ENCODE data around the gene TMED6.
"Not testable (repeated sequence)": the region's sequence is repeated elsewhere in the genome, so short reads cannot be mapped to it uniquely, and the experiment has no call there.

TMED6 gene

DNA sequence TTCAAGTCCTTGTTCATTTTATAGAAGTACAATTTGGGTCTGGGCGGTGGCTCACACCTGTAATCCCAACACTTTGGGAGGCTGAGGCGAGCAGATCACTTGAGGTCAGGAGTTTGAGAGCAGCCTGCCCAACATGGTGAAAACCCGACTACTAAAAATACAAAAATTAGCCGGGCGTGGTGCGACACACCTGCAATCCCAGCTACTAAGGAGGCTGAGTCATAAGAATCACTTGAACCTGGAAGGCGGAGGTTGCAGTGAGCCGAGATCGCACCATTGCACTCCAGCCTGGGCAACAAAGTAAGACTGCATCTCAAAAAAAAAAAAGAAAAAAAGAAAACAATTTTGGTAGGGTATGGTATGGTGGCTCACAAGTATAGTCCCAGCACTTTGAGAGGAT, 8.5 kb upstream of the TMED6 start:
- DNase-seq (ENCODE audit: low spot score), result not testable (repeated sequence)

DNA sequence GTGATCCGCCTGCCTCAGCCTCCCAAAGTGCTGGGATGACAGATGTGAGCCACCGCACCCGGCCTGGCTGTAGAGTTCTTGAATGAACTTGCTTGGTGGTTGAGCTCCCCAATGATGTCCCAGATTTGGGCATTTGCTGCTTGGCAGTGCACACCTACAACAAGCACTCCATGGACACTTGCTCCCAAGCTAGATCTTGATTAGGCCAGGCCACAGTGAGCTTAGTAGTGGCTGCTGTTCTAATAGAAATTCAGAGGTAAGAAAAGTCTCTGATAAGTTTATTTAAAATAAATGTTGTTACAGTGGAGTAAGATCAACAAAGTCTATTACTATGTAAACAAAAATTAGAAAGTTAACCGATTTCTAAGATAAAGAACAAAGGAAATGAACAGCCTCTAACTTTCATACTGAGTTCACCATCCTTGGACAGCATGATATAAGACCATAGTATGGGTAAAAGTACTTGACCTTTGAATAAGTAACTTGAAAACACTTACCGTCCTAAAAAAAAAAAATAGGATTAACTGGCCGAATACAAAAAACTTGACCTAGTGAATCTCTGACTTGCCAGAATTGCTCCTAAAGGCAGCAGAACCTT, 951 bp downstream of the TMED6 start:
- no peak for DNase-seq (ENCODE audit: low spot score)

DNA sequence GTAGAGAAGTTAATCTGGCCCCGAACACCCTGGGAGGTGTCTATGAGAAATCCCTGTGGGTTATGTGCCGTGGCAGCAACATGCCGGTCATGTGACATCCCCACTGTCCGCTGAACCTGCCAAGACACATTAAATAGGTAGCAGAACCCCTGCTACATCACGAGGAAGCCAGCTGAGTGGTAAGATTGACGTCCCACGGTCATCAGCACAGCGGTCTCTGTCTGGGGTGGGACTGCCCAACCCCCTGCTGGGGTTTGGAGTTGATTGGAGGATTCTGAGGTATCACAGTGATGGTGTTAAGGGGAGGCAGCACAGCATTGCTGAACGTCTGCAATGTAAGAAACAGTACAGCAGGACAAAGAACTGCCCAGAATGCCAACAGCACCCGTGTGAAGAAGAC, 2.0 kb downstream of the TMED6 start:
- DNase-seq (ENCODE audit: low spot score), result no peak

DNA sequence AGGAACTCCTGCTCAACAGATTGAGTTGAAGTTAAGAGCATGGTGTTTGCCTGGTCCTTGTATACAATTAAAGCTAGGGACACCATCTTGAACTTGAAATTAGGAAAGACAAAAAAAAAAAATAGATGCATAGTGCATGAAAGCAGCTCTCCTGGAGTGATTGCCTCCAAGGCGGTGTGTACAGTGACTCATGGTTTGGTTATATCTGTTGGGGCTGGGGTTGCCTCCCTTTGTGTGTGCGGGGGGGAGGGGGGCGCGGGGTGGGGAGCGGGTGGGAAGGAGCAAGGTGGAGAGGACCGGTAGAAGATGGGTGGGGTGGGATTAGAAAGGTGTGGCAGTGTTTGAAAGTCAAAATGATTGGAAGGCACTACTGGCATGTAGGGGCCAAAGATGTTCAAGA, 3.4 kb downstream of the TMED6 start:
- no peak for DNase-seq (ENCODE audit: low spot score)

DNA sequence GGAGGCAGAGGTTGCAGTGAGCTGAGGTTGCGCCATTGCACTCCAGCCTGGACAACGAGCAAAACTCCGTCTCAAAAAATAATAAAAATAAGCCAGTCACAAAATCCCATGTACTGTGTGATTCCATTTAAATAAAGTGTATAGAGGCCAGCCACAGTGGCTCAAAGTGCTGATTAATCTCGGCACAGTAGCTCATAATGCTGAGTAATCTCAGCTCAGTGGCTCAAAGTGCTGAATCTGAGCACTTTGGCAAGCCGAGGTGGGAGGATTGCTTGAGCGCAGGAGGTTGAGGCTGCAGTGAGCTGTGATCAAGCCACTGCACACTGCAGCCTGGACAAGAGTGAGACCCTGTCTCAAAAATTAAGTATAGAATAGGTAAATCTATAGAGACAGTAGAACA, 4.9 kb downstream of the TMED6 start:
- no peak for DNase-seq (ENCODE audit: low spot score)

DNA sequence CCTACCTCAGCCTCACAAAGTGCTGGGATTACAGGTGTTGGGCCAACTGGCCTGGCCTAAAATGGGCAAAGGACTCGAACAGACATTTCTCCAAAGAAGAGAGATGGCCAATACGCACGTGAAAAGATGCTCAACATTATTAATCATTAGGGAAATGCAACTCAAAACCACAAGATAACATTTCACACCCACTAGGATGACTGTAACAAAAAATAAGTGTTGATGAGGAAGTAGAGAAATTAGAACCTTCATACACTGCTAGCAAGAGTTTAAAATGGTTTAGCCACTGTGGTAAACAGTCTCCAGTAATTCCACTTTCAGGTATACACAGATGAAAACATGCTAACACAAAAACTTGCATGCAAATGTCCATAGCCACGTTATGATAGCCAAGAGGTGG, 5.7 kb downstream of the TMED6 start:
- no peak for DNase-seq (ENCODE audit: low spot score)

DNA sequence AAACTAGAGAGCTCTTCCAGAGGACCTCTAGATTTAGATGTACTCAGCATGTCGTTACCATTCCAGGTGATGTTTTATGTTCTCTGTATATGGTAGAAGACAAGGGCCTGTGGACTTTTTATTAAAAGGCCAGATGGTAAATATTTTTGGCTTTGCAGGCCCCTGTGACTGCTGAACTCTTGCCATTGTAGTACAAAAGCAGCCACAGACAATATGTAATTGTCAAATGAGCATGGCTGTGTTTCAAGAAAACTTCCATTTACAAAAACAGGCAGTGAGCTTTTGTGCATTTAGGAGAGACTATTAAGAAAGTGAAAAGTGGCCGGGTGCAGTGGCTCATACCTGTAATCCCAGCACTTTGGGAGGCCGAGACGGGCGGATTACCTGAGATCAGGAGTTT, 7.4 kb downstream of the TMED6 start:
- DNase-seq (ENCODE audit: low spot score), result no peak

DNA sequence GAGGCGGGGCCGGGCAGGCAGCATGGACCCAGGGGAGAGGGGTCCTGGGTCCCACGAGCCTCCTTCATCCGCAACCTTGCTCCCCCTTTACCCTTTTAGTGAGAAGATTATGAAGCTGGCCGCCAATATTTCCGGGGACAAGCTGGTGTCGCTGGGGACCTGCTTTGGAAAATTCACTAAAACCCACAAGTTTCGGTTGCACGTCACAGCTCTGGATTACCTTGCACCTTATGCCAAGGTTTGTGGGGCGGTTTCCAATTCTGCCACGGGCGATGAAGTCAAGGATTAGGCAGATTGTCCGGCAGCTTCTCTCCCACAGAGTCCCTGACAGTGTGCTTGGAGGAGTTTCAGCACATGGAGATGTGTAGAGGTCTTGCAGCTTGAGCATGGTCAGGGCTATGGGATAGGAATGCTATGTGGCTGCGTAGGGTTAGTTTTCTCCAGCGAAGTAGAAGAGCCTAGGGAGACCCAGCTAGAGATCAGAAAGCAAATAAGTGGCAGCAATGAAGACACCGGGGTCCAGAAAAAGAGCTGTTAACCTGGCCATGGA, 11.4 kb downstream of the TMED6 start:
- DNase-seq (ENCODE audit: low spot score), result no peak

DNA sequence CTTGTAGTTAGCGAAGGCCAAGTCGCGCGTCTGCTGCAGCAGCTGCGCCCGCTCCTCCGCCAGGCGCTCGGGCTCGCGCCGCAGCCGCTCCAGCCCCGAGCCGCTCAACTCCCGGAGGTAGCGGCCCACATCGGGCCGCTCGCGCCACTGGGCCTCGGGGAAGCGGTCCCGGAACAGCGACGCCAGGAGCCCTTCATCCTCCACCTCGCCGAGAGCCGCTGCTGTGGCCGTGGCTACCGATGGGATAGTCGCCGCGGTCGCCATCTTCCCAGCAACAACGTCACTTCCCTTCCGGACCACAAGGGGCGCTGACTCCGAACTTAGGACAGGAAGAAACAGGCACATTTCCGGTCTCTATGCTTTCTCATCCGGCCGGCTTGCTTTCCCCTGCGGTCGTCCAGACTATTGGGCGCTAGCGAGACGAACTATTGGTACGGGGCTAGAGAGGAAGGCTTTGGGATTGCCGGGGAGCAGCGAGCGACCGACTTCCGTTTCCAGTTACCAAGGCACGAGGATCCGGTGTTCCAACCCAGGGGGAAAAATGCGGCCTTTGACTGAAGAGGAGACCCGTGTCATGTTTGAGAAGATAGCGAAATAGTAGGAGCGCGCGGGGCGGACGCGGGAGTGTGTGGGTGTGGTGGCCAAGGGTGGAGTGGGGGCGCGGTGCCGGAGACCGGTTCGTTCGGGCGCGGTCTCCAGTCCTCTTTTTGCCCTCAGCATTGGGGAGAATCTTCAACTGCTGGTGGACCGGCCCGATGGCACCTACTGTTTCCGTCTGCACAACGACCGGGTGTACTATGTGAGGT, 12.1 kb downstream of the TMED6 start, which contains the start of the genes COG8 and NIP7:
TSS of gene COG8 (minus strand) at position 276 of the 806 bp plus-strand sequence. CDS start at position 264, 12 bp downstream.
TSS of gene NIP7 (plus strand) at position 484 of the 806 bp plus-strand sequence. CDS start at position 542, 58 bp downstream.
- DNase-seq (ENCODE audit: low spot score), result peak; percentile 95

DNA sequence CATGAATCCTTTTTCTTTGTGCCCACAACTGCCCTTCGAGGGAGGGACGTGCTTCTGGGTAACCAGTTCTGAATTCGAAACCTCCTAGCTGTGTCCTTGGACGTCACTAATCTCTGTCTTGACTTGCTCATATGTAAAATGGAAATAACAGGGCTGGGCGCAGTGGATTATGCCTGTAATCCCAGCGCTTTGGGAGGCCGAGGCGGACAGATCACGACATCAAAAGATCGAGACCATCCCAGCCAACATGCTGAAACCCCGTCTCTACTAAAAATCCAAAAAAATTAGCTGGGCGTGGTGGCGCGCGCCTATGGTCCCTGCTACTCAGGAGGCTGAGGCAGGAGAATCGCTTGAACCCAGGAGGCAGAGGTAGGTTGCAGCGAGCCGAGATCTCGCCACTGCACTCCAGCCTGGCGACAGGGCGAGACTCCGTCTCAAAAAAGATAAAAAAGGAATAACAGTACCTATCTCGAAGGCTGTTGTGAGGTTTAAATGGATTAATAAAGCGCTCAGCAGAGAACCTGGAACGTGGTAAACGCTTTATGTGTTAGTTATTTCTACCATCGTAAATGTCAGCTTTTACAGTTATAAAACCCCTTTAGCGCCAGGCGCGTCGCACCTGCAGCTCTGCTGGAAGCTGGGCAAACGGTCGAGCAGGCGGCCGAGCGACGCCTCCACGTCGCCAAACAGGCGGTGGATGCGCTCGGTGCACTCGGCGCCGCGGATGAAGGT, 12.9 kb downstream of the TMED6 start:
- DNase-seq (ENCODE audit: low spot score), result no peak

DNA sequence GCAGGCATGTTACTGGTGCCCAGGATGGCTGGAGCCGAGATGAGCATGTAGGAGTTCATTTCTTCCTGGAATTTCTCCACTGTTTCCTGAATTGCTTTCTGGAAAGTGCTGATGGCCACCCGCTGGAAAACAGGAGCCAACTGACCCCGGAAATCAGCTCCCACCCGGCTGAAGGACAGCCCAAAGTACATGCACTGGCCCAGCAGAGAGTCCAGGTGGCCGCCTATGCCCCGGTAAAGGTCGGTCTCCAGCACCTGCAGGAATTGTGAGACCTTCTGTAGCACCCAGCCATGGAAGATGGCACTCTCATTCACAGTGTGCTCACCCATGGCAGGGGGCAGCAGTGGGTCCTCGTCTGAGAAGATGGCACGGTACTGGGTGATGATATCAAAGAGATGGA, 16.9 kb downstream of the TMED6 start:
- no peak for DNase-seq (ENCODE audit: low spot score)

DNA sequence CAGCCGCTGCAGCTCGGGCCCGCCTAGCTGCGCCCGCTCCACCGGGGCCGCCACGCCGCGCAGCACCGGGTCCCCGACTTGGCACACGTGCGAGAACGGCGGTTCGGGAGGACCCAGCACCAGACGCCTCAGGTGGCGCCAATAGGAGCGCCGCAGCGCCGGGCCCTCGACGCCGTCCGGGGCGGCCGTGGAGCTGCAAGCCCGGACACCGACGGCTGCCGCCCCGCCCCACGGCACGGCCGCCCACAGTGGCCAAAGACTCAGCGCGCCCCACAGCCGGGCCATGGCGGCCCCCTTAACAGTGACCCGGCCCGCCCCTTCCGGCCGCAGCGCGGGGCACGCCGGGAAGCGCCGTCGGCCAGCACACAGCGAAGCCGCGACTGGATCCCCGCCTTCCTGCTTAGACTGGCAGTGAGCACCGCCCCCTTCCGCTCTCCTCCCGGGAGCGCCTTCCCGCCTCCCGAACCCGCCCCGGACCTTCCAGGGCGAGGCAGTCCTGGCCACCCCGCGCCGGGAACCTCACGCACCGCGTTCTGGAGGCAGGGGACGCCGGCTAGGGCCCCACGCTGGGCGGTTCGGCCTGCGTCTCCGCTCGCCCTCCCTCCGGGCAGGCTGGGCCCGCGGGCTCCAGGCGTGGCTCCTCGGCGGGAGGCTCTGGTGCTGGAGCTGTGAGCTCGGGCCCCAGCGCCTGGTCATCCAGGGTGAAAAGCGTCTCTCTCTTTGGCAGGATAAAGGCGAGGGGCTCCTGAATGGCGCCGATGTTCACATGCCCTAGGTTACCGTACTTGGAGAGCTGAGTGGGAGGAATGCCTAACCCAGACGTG, 21.1 kb downstream of the TMED6 start, which contains the start of gene PDF:
TSS of gene PDF (minus strand) at position 303 of the 824 bp plus-strand sequence. CDS start at position 285, 18 bp downstream.
- peak; percentile 81 for DNase-seq (ENCODE audit: low spot score)

DNA sequence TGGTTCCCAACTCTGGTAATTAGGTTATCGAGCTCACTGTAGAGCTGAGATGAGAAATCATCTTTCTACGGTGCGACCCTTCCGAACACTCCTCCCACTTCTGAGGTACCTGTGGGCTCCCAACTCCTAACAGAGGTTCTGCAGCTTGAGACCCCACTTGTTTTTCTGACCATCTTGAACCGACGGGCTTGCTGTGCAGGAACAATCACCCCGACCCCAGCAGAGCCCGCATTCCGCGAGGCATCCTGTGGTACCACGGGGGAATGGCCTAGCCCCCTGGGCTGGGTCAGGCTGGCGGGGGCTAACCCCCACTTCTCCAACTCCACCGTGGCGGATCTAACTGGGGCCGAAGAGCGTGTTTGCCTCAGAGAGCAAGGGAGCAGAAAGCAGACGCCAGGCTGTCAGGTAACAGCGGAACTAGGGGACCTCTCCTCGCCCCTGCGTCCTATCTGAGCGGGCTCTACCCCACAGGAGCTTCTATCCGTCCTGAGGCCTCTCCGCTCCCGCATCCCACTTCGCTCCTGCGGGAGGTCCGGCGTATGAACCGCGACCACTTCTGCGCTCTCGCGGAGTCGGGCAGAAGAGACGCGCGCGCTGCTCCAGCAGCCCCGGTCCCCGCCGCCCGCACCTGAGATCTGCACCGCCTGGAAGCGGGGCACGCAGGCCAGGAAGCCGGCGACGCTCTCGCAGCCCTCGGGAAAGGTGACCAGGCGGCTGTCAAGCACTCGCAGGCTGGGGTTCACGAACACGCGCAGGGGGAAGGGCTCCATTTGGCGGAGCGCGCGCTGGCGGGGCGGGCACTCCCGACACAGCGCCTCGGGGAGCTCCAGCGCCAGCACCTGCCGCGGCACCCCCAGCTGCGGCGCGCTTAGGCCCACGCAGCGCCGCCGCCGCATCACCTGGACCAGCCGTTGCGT, 22.0 kb downstream of the TMED6 start:
- DNase-seq (ENCODE audit: low spot score), result peak; percentile 41

DNA sequence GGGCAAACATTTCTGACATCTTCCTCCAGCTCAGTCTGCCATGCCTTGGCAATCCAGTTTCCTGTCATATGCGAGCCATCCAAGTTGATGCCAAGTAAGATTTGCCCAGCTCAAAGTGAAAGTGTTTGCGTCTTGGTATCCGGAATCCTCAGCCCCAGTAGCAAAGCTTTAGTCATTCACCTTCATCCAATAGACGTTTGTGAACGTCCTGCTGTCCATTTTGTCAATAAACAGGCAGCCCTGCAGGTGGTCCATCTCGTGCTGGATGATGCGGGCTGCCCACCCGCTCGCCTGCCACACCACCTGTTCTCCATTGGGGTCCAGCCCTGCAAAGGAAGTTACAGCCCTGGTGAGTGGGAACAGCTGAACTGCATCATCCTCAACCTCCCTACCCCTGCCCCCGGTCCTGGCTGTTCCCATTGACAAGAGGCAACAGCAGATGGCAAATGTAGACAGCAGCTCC, 22.7 kb downstream of the TMED6 start:
- DNase-seq (ENCODE audit: low spot score), result no peak

DNA sequence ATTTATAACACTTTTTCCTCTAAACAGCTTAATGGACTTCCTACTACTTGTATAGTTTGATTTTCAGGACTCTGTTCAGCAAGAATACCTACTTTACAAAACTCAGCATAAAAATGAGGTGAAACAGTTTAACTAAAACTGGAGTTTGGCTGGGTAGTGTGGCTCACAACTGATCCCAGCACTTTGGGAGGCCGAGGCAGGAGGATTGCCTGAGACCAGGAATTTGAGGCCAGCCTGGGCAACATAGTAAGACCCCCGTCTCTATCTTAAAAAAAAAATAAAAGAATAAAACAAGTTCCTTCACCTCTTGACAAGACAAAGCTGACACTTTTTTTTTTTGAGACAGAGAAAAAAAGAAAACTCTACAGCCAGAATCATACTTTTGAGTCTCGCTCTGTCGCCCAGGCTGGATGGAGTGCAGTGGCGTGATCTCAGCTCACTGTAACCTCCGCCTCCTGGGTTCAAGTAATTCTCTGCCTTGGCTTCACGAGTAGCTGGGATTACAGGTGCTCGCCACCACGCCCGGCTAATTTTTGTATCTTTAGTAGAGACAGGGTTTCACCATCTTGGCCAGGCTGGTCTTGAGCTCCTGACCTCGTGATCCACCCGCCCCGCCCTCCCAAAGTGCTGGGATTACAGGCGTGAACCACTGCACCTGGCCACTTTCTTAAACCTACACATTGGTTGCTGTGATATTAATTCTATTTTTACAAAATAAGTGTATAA, 23.8 kb downstream of the TMED6 start:
- DNase-seq (ENCODE audit: low spot score), result no peak

DNA sequence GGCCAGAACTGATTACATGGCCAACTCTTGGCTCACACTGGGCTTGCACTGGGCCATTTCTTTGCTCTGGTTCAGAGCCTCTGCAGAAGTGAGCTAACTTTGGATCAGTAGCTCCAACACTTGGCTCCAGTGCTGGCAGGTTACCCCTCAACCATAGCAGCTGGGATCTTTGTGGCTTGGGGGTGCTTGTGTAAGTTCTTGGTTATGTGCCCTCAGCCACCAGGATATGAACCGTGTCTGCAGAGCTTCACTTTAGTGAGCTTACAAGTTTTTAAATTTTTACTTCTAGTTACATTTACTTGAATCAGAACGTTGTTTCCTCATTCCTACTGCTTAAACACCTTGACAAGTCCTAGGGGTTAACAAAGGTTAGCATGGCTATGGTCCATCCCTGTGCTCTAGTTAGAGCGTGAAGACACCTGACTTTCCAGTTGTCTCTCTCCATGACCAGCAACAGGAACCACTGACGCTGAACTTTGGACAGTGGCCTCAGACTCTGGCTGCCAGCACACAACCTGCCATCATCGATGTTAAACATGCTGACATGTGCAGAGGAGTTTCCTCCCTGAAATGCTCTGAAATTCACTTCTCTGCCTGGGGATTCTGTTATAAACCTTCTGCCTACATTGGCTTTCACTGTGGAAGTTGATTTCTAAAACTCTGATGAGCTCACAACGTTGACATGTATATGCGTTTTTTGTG, 25.3 kb downstream of the TMED6 start:
- DNase-seq (ENCODE audit: low spot score), result no peak

DNA sequence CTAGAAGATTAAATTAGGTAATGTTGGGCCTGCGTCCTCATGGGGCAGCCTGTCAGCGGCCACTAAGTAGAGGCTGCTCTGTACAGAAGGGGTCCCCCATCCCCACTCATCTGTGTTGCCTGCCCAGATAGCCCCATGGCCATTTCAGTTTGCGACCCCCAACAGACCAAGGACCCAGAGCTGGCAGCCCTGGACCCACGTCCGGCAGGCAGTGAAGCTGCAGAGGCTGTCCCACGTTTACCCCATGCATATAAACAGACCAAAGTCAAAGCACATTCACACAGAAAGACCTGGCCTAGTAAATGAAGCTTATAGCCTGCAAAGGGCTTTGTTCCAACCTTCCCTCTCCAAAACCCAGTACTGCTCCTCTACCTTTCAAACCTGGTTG, 25.8 kb downstream of the TMED6 start:
- no peak for DNase-seq (ENCODE audit: low spot score)

DNA sequence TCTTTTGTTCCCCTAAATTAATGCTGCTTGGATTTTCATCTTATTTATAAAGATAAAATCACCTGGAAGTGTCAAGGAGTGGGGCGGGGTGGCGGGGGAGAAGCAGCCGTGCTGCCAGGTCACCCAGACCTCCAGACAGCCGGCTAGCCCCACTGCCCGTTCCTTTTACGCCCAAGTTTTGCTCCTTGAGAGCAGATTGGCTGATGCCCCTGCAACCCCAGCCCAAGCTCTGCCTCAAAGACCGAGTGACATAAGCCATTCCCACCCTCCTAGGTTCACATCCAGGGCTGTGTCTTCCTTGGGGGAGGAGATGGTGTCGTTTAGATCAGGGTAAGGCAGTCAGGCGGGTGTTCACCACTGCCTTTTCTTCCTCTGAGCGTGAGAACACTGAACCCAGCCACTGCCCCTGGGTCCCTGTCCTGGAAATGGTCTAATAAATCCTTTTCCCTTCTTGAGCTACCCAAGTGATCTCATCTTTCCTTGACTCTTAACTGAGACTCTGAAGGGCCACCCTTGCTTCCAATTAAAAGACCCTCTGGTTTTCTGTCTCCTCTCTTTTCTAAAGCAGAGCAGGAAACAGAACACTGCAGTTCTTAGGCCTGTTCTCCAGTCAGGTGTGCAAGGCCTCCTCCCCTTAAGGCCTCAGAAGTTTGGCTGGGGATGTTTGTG, 26.9 kb downstream of the TMED6 start:
- no peak for DNase-seq (ENCODE audit: low spot score)

All from CD4-positive, alpha-beta T cell treated with Interleukin-15 for 4 hours (primary cell).